Activated CD4-positive, alpha-beta T cell treated with anti-CD3 and anti-CD28 coated beads, Interleukin-2, amount 50 U/mL, for 16 hours (primary cell): ENCODE data around the gene PTCHD4.

Experiments
- DNase-seq: peaks from one replicate; pipeline ENCODE4 v3.0.0-alpha.2; 2020

Gene PTCHD4

DNA sequence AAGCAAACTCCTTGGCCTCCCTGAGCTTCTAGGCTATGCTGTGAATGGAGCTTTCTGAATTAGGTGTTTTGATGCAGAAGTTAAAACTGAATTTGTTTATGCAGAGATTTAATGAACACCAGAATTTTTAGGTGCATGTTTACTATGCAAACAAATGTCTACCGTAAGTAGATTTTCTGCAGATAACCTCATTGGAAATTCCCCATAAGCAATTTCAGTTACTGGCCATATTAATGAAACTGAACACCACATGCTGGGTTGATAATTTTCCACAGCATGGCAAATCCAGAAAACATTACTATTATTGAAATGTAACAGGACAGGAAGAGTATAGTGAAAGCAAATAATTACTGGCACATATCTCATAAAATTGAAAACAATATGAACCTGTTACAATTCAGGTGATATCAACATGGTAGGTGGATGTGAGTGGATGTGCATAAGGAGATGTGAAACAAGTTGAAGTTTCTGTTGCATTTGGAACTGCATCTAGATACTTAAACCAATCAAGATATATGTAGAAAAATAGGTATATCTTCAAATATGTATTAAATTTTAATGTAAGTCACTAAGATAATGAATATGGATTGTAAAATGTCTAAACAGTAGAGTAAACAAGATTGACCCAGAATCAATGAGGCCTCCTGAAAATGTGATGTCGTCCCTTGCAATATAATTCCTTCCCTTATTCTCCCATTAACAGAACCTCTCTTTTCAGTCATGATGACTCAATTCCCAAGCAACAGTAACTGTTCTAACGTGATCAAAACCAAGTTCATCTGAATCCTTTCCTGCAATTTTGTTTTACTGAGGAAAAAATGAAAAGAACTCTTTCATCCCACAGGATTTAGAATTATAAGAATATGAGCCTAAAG is 11.0 kb downstream of the PTCHD4 start:
- no peak for DNase-seq

DNA sequence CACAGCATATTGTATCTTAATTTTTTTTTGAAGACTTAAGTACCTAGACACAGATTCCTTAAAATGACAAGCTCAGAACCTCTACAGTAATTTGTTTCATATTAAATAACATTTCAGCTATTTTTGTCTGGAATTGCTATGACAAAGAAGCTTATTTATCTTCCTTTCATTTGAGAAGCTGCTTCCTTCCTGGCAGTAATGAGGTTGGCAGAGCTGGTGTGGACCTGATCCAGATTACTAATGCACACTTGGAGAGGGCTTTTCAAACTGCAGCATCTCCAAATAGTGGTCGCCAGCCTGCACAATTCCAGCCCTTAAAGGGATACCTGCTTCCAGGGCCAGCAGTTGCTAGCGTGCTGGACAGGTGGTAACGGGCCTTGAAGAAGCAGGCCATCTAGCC is 12.1 kb downstream of the PTCHD4 start:
- DNase-seq: no peak

GRCh38 chr6:48092550-48093217 is 18.3 kb downstream of the PTCHD4 start:
- DNase-seq: no peak

DNA sequence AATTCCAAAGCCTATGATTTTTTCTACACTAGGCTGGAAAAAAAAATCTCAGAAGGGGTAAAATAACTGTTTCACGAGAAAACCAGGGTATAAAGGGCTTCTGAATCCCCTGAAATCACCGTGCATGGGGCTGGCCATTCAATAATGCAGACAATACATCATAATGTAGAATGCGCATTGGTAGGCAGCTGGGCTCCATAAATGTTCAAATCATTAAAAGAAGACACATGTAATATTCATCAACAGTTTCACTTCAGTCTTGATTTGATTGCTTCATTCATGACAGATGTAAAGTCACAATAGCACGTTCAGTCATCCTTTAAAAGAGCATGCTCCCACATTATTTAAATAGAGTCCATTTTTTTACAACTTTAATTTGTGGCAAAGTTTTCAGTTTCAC is 20.5 kb downstream of the PTCHD4 start:
- no peak for DNase-seq

DNA sequence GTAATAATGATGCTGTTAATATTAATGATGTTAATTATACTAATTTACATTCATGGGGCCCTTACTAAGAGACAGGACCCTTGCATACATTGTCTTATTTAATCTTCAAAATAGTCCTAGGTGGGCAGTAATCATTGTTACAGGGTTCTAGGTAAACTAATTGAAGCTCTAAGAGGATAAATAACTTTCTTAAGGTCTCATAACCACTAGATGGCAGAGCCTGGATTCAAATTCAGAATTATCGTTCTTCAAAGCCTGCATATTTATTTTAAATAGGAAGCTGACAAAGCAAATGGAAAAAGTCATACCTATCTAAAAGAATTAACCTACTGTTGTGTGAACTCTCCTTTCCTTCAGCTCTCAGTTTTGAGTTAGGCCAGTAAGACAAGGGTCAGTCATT is 23.5 kb downstream of the PTCHD4 start:
- no peak for DNase-seq

- no peak for DNase-seq
Measured at GRCh38 chr6:48086187-48086586, 24.8 kb downstream of the PTCHD4 start.

GRCh38 chr6:48085131-48085741 is 25.8 kb downstream of the PTCHD4 start:
- DNase-seq: no peak

DNA sequence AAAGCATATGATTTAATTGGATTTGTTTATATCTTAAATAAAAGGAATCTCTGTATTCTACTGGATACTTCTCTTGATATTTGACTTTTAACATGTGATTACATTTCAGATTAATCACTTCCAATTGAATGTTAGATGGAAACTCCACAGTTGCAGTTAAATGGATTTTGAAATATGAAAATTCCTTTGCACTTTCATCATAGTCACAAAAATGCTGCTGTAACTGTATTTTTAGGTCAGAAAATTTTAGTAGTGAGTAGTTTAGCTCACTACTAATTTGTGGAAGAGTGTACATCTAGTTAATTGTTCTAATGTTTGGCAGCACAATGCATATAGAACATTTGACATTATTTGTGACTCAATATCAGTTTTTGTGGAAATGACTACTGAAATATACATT is 26.8 kb downstream of the PTCHD4 start:
- no peak for DNase-seq

DNA sequence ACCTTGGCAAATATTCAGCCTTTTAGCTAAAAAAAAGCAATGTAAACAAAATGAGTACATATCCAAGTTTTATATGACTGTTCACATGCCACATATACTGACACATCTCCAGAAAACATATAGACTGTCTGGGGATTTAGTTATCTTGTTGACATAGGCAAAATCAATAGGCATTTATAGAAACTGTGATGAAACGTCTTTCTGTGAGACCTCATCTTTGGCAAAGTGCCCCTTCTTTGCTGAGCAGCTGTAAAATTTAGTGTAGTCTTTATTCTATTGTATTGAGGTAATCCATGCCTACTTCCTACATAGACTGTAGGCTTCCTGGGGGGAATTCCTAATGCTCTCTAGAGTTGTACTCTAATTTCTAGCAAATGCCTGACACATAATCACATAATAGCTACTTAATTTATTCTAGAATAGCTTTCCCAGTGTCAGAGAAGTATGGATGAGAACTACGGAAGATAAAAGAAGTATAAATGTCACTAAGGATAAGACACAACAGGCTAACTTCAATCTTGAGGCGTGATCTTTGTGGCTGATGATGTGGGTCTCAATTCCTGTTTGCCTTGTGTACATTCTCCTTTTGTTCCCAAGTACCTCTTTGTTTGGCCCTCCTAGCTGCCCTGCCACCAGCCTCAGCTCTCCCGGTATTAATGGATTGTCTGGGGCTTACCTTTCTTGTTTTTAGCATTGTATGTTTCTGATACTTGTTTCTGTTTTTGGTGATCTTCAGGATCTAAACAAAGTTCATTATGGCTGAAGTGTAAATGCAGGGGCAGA is 30.6 kb downstream of the PTCHD4 start:
- DNase-seq: no peak

DNA sequence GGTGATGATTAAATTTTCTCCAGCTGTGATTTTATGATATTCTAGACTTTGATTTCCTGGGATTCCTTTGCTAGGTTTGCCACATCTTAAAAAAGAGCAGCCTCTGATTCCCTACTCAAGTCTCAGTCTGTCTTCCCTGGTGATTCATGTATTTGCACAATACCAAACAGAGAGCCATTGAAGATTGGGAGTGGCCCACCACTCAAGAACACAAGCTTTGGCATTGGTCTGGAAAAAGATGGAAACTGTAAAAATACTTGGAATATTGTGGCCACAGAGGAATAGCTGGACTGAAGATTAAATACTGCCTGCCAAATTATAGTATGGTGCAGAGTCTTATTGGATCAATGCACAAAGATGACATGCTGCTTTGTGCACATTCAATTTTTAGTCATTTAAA is 32.9 kb downstream of the PTCHD4 start:
- no peak for DNase-seq

- DNase-seq: no peak
Measured at GRCh38 chr6:48075181-48075580, 35.8 kb downstream of the PTCHD4 start.

DNA sequence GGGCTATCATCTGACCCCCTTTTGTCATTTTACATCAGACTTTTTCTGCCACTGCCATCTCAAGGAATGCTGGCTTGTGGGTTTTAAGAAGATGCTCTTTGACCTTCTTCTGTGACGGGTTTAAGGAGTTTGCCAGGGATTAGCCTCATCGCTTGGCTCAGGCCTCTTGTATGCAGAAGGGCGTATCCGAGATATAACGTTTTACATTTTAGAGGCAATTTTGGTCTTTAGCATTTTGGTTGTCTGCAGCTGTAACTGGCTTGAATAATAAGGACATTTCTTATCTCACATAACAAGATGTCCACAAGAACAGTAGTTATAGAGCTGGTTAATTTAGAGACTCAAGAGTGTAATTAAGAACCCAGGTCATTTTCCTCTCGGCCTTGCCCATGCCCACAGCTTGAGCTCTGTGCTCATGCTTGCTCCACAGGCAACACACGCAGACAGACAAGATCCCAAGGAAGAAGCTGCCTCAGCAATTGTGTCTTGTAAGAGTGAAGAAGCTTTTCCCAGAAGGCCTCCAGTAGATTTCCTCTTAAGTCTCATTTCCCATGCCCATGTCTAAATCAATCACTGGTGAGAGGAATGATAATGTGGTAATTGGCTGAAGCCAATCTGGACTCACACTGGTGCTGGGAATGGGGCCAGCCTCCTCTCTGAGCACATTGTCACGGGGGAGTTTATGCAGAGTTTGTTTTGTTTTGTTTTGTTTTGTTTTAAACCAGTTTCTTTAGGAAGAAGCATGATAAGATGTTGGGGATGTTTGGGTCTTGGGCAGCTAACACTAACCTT is 36.8 kb downstream of the PTCHD4 start:
- DNase-seq: no peak

DNA sequence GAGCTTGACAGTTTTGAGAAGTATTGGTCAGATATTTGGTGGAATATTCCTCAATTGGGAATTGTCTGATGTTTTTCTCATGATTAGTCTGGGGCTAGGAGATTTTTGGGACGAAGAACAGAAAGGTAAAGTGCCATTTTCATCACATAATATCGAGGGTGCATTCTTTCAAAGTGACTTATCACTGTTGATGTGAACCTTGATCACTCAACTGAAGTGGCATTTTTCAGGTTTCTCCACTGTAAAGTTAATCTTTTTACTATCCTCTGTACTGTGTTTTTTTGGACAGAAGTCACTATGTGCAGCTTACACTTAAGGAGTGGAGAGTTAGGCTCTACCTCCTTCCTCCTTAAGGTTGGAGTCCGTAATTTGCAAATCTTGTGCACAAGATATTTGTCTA is 39.2 kb downstream of the PTCHD4 start:
- DNase-seq: no peak

- DNase-seq: no peak
Measured at GRCh38 chr6:48069280-48069679, 41.7 kb downstream of the PTCHD4 start.

GRCh38 chr6:48068278-48069251 is 42.4 kb downstream of the PTCHD4 start:
- DNase-seq: no peak

DNA sequence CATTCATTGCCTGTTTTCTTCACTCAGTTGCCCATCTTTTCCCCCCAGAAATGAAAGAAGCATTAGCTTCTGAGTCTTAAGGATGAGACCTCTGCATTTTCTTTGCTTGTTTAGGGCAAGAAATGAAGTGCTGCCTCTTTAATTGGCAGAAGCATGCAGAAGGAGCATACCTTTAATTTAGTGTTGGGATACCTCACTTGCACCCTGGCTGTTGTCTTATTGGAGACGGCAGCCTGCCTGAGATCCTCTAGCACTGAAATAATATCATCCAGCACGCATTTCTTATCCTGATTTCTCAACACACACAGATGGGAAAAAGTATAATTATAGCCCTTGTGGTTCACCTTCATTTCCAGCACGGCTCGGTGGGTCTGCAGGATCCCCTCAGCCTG is 43.1 kb downstream of the PTCHD4 start:
- no peak for DNase-seq

GRCh38 chr6:48067148-48067712 is 43.8 kb downstream of the PTCHD4 start:
- DNase-seq: no peak

GRCh38 chr6:48061265-48061990 is 49.6 kb downstream of the PTCHD4 start:
- no peak for DNase-seq
